Vagina (tissue), 2 donors: ENCODE results near the gene ALKBH5.

Experiments used
- CTCF ChIP-seq, 3 experiments: fragments of 450-650 bp in 2 of 3; fragments of 200-600 bp in 1 of 3; sonication (generic) in 1 of 3; IDR thresholded peaks; one replicate each; pipeline ENCODE4 v1.5.1; 2017 to 2019; ENCODE audit warnings: antibody characterized with exemption in 3 of 3, mild to moderate bottlenecking in 2 of 3, moderate library complexity in 2 of 3
- POLR2A ChIP-seq, 2 donors: fragments of 450-650 bp; IDR thresholded peaks; one replicate each; pipeline ENCODE4 v1.6.1; 2017; ENCODE audit warnings: antibody characterized with exemption in 2 of 2, mild to moderate bottlenecking in 2 of 2, moderate library complexity in 2 of 2

GRCh38 chr17:18235743-18236256 lies 52.2 kb downstream of the ALKBH5 start:
- TF ChIP-seq CTCF (IDR thresholded peaks at IDR 0.05) (no peak), POLR2A (IDR thresholded peaks at IDR 0.05) (no peak)
